Activated T-cell treated with anti-CD3 and anti-CD28 coated beads for 4 hours (primary cell): Measurements from ENCODE around the gene TIMMDC1.
"Not testable (repeated sequence)": the region's sequence is repeated elsewhere in the genome, so short reads cannot be mapped to it uniquely, and the experiment has no call there.

Experiments used
- DNase-seq: peaks from one replicate; pipeline ENCODE4 v3.0.0-alpha.2; 2020

The TIMMDC1 gene

GRCh38 chr3:119514637-119515036 lies 16.3 kb downstream of the TIMMDC1 start:
- DNase-seq = no peak

GRCh38 chr3:119517112-119517511 lies 18.8 kb downstream of the TIMMDC1 start:
- DNase-seq = no peak

- DNase-seq = no peak
These were observed 19.7 kb downstream of the TIMMDC1 start for GRCh38 chr3:119518026-119518425.

- DNase-seq = no peak
These were observed 26.8 kb downstream of the TIMMDC1 start for GRCh38 chr3:119524931-119525662.

- no peak for DNase-seq
These were observed 29.4 kb downstream of the TIMMDC1 start for GRCh38 chr3:119527714-119528113.

GRCh38 chr3:119529883-119530282 lies 31.5 kb downstream of the TIMMDC1 start:
- DNase-seq = no peak

GRCh38 chr3:119530456-119530855 lies 32.1 kb downstream of the TIMMDC1 start:
- DNase-seq = no peak

GRCh38 chr3:119531151-119531550 lies 32.8 kb downstream of the TIMMDC1 start:
- no peak for DNase-seq

- no peak for DNase-seq
These were observed 35.9 kb downstream of the TIMMDC1 start for GRCh38 chr3:119534296-119534695.

GRCh38 chr3:119536757-119537156 lies 38.4 kb downstream of the TIMMDC1 start:
- no peak for DNase-seq

GRCh38 chr3:119538772-119539171 lies 40.4 kb downstream of the TIMMDC1 start:
- no peak for DNase-seq

GRCh38 chr3:119541547-119541946 lies 43.2 kb downstream of the TIMMDC1 start:
- DNase-seq = no peak

- DNase-seq = no peak
These were observed 43.9 kb downstream of the TIMMDC1 start for GRCh38 chr3:119542168-119542767.

GRCh38 chr3:119543147-119543546 lies 44.8 kb downstream of the TIMMDC1 start:
- no peak for DNase-seq

- no peak for DNase-seq
These were observed 48.9 kb downstream of the TIMMDC1 start for GRCh38 chr3:119547227-119547626.

GRCh38 chr3:119548341-119548740 lies 50.0 kb downstream of the TIMMDC1 start:
- no peak for DNase-seq

- no peak for DNase-seq
These were observed 52.0 kb downstream of the TIMMDC1 start for GRCh38 chr3:119550192-119550910.

- DNase-seq = no peak
These were observed 53.3 kb downstream of the TIMMDC1 start for GRCh38 chr3:119551598-119551997.

- not testable (repeated sequence) for DNase-seq
These were observed 54.6 kb downstream of the TIMMDC1 start for GRCh38 chr3:119552928-119553327.

- no peak for DNase-seq
These were observed 55.6 kb downstream of the TIMMDC1 start for GRCh38 chr3:119553823-119554415.

- no peak for DNase-seq
These were observed 57.0 kb downstream of the TIMMDC1 start for GRCh38 chr3:119555309-119555735.

- DNase-seq = no peak
These were observed 57.6 kb downstream of the TIMMDC1 start for GRCh38 chr3:119555929-119556328.

- no peak for DNase-seq
These were observed 59.0 kb downstream of the TIMMDC1 start for GRCh38 chr3:119557192-119557876.
